MM.1S (cell line): ENCODE data around the gene DNAJB6.

ENCODE experiments used
- DNase-seq: peaks from one replicate; pipeline ENCODE4 v3.0.0-alpha.2; 2015
- H2AFZ ChIP-seq: fragments of 300-600 bp; sonication (generic); 2 replicates; pipeline ENCODE4 v1.6.0; 2016; ENCODE audit warnings: antibody characterized with exemption, low read length
- H3F3A ChIP-seq: fragments of 300-600 bp; sonication (generic); 2 replicates; pipeline ENCODE4 v1.6.1; 2016; ENCODE audit warnings: mild to moderate bottlenecking, antibody characterized with exemption, low read length, moderate library complexity, mixed read lengths; ENCODE audit not compliant: insufficient read depth
- H3K27ac ChIP-seq: fragments of 300-600 bp; sonication (generic); 2 replicates; pipeline ENCODE4 v1.5.1; 2016; ENCODE audit warnings: mild to moderate bottlenecking, low read length
- H3K27me3 ChIP-seq: fragments of 300-600 bp; sonication (generic); replicated peaks from 2 replicates; pipeline ENCODE4 v1.6.0; 2016; ENCODE audit warnings: low read length; ENCODE audit not compliant: insufficient read depth
- H3K36me3 ChIP-seq: fragments of 300-600 bp; sonication (generic); replicated peaks from 2 replicates; pipeline ENCODE4 v1.6.1; 2016; ENCODE audit warnings: mild to moderate bottlenecking, low read length, mixed read lengths; ENCODE audit not compliant: insufficient read depth
- H3K4me1 ChIP-seq: fragments of 300-600 bp; sonication (generic); 2 replicates; pipeline ENCODE4 v1.6.1; 2016; ENCODE audit warnings: low read length, mixed read lengths
- H3K4me2 ChIP-seq: fragments of 300-600 bp; sonication (generic); 2 replicates; pipeline ENCODE4 v1.6.0; 2016; ENCODE audit warnings: low read depth, low read length
- H3K4me3 ChIP-seq: fragments of 300-600 bp; sonication (generic); 2 replicates; pipeline ENCODE4 v1.5.1; 2016; ENCODE audit warnings: low read length, mixed read lengths
- H3K79me2 ChIP-seq: fragments of 300-600 bp; sonication (generic); 2 replicates; pipeline ENCODE4 v1.6.1; 2016; ENCODE audit warnings: mixed run types, low read length, mixed read lengths
- H3K9ac ChIP-seq: fragments of 300-600 bp; sonication (generic); 2 replicates; pipeline ENCODE4 v1.6.1; 2016; ENCODE audit warnings: low read length, mixed read lengths
- H3K9me2 ChIP-seq: fragments of 300-600 bp; sonication (generic); replicated peaks from 2 replicates; pipeline ENCODE4 v1.6.1; 2016; ENCODE audit warnings: mild to moderate bottlenecking, low read length, mixed read lengths; ENCODE audit not compliant: insufficient read depth
- H3K9me3 ChIP-seq: fragments of 300-600 bp; sonication (generic); replicated peaks from 2 replicates; pipeline ENCODE4 v1.6.1; 2016; ENCODE audit warnings: mild to moderate bottlenecking, low read length, mixed read lengths; ENCODE audit not compliant: insufficient read depth
- H4K20me1 ChIP-seq: fragments of 300-600 bp; sonication (generic); 2 replicates; pipeline ENCODE4 v1.6.1; 2016; ENCODE audit warnings: mild to moderate bottlenecking, low read length, moderate library complexity, mixed read lengths; ENCODE audit not compliant: insufficient read depth
- EZH2 ChIP-seq: fragments of 300-600 bp; sonication (generic); optimal IDR thresholded peaks from 2 replicates; pipeline ENCODE3; 2017; ENCODE audit warnings: low read depth, mild to moderate bottlenecking, antibody characterized with exemption, low read length, mixed read lengths
- EZH2phosphoT487 ChIP-seq: fragments of 300-600 bp; sonication (generic); IDR thresholded peaks from 2 replicates; pipeline ENCODE4 v1.6.1; 2018; ENCODE audit warnings: antibody characterized with exemption, low read length
- TF ChIP-seq, protein P1 (sequence below): fragments of 300-600 bp; sonication (generic); IDR thresholded peaks from 2 replicates; pipeline ENCODE4 v1.5.1; 2016; ENCODE audit warnings: antibody characterized with exemption, low read length, mixed read lengths

The DNAJB6 gene

GRCh38 chr7:157352516-157352915 lies 15.7 kb downstream of the DNAJB6 start:
- Histone ChIP-seq H3K27me3 (no peaks in the 10 kb centered on the region), H3K79me2 (peaks cover 100% of the 10 kb centered on the region), H3K27ac (no peak overlapping the region), H4K20me1 (peaks cover 72% of the 10 kb centered on the region), H3F3A (no peaks in the 10 kb centered on the region), H3K4me3 (no peak overlapping the region), H2AFZ (no peak overlapping the region), H3K9ac (no peak overlapping the region), H3K4me2 (no peak overlapping the region), H3K4me1 (no peaks in the 10 kb centered on the region), H3K9me2 (no peaks in the 10 kb centered on the region), H3K36me3 (no peaks in the 10 kb centered on the region), H3K9me3 (no peaks in the 10 kb centered on the region)
- DNase-seq: no peak
- no peak for TF ChIP-seq EZH2
- TF ChIP-seq, protein P1, sequence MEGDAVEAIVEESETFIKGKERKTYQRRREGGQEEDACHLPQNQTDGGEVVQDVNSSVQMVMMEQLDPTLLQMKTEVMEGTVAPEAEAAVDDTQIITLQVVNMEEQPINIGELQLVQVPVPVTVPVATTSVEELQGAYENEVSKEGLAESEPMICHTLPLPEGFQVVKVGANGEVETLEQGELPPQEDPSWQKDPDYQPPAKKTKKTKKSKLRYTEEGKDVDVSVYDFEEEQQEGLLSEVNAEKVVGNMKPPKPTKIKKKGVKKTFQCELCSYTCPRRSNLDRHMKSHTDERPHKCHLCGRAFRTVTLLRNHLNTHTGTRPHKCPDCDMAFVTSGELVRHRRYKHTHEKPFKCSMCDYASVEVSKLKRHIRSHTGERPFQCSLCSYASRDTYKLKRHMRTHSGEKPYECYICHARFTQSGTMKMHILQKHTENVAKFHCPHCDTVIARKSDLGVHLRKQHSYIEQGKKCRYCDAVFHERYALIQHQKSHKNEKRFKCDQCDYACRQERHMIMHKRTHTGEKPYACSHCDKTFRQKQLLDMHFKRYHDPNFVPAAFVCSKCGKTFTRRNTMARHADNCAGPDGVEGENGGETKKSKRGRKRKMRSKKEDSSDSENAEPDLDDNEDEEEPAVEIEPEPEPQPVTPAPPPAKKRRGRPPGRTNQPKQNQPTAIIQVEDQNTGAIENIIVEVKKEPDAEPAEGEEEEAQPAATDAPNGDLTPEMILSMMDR: no peak
- TF ChIP-seq EZH2phosphoT487: no peak

- Histone ChIP-seq H3K4me2 (no peak overlapping the region), H3K9ac (no peak overlapping the region), H3K27ac (no peak overlapping the region)
Measured at GRCh38 chr7:157355784-157356511, 19.1 kb downstream of the DNAJB6 start.

GRCh38 chr7:157357129-157358040 lies 20.6 kb downstream of the DNAJB6 start:
- TF ChIP-seq EZH2phosphoT487 (no peak), EZH2 (no peak)
- TF ChIP-seq, protein P1: no peak
- no peak overlapping the region for H2AFZ ChIP-seq
- H3K4me2 ChIP-seq: no peak overlapping the region
- H3K9ac ChIP-seq: no peak overlapping the region
- no peaks in the 10 kb centered on the region for H3K9me2 ChIP-seq
- no peaks in the 10 kb centered on the region for H3K4me1 ChIP-seq
- no peak overlapping the region for H3K4me3 ChIP-seq
- H3F3A ChIP-seq: no peaks in the 10 kb centered on the region
- no peaks in the 10 kb centered on the region for H3K27me3 ChIP-seq
- DNase-seq: no peak
- H4K20me1 ChIP-seq: peaks cover 47% of the 10 kb centered on the region
- H3K9me3 ChIP-seq: no peaks in the 10 kb centered on the region
- H3K36me3 ChIP-seq: peaks cover 7% of the 10 kb centered on the region; the same call in 1 of the 2 replicates
- H3K79me2 ChIP-seq: peaks cover 99% of the 10 kb centered on the region
- H3K27ac ChIP-seq: no peak overlapping the region

More at GRCh38 chr7:157355784-157356511, 19.1 kb downstream of the DNAJB6 start:
- Histone ChIP-seq H2AFZ (no peak overlapping the region), H3K4me3 (no peak overlapping the region), H3F3A (no peaks in the 10 kb centered on the region), H3K9me2 (no peaks in the 10 kb centered on the region), H3K27me3 (no peaks in the 10 kb centered on the region), H3K36me3 (peaks cover 7% of the 10 kb centered on the region; the same call in 1 of the 2 replicates), H3K9me3 (no peaks in the 10 kb centered on the region), H3K79me2 (peaks cover 100% of the 10 kb centered on the region), H3K4me1 (no peaks in the 10 kb centered on the region), H4K20me1 (peaks cover 59% of the 10 kb centered on the region)
- no peak for DNase-seq
- TF ChIP-seq EZH2 (no peak), EZH2phosphoT487 (no peak)
- TF ChIP-seq, protein P1: no peak
